Lung (tissue), 12 donors: ENCODE data around the gene THTPA. TPM values are rescaled to one million over a fixed set of nuclear protein-coding genes. Genes with fewer than 3 reads are reported as not detected.

Experiments
- ATAC-seq: fragments of 200-7000 bp; cut with Tn5 transposase; one replicate; pipeline ENCODE4 v1.9.1; 2020; ENCODE audit warnings: moderate number of reproducible peaks; ENCODE audit not compliant: insufficient read depth, low FRiP score
- DNase-seq, 3 donors: peaks; one replicate each; pipeline ENCODE4 v3.0.0-alpha.2; 2013 to 2017
- H3K27ac ChIP-seq, 2 donors: one replicate each; pipeline ENCODE4 v1.5.1; 2013; ENCODE audit warnings: mild to moderate bottlenecking in 2 of 2, moderate library complexity in 2 of 2, control low read depth in 1 of 2, inconsistent platforms in 1 of 2, low read depth in 1 of 2, low read length in 1 of 2
- H3K27me3 ChIP-seq, 3 donors: one replicate each; pipeline ENCODE4 v1.5.1; 2013; ENCODE audit warnings: low read length in 2 of 3; ENCODE audit not compliant: control insufficient read depth in 3 of 3, insufficient read depth in 3 of 3
- H3K36me3 ChIP-seq, 4 donors: one replicate each; pipeline ENCODE4 v1.5.1; 2013; ENCODE audit warnings: low read length in 4 of 4, mild to moderate bottlenecking in 1 of 4, moderate library complexity in 1 of 4; ENCODE audit not compliant: control insufficient read depth in 4 of 4, insufficient read depth in 4 of 4
- H3K4me1 ChIP-seq, 5 donors: one replicate each; pipeline ENCODE4 v1.5.1; 2013; ENCODE audit warnings: low read length in 5 of 5, mild to moderate bottlenecking in 2 of 5, moderate library complexity in 1 of 5; ENCODE audit not compliant: control insufficient read depth in 5 of 5, insufficient read depth in 5 of 5
- H3K4me3 ChIP-seq: one replicate; pipeline ENCODE4 v1.5.1; 2013; ENCODE audit warnings: mild to moderate bottlenecking, control low read depth, moderate library complexity
- H3K9ac ChIP-seq, 2 donors: one replicate each; pipeline ENCODE4 v1.5.1; 2013; ENCODE audit warnings: low read length in 2 of 2, control low read depth in 1 of 2; ENCODE audit not compliant: insufficient read depth in 1 of 2
- H3K9me3 ChIP-seq, 4 donors: one replicate each; pipeline ENCODE4 v1.5.1; 2013; ENCODE audit warnings: low read length in 3 of 4, mild to moderate bottlenecking in 1 of 4, moderate library complexity in 1 of 4; ENCODE audit not compliant: control insufficient read depth in 4 of 4, insufficient read depth in 3 of 4
- CTCF ChIP-seq: IDR thresholded peaks from 2 replicates; pipeline ENCODE4 v1.5.1; 2012; ENCODE audit warnings: mild to moderate bottlenecking; ENCODE audit errors: control extremely low read depth, extremely low read depth
- WGBS, 2 donors: extraction: QIAGEN DNeasy Blood & Tissue Kit; methylation state at CpG; one replicate each; pipeline ENCODE4 v1.1.7; 2013; 5-methylcytosine and 5-hydroxymethylcytosine counted together
- polyA plus RNA-seq, 2 donors: library from polyadenylated mRNA; stranded (reverse); fragments of 200-250 nt; gene quantifications; one replicate each; pipeline ENCODE4 v1.2.1, GENCODE V29; 2013
- total RNA-seq, 2 donors: library from RNA; depleted of rRNA in 1 of 2; stranded (reverse); fragments of >200 nt in 1 of 2; gene quantifications; one replicate each; pipeline ENCODE4 v1.2.1, GENCODE V29; 2014 to 2021
- donor health status: control.
- donor health status: control.
- donor health status: Bipolar disorder and iron deficiency.
- donor health status: healthy.
- donor health status: DM: yes; HTN: yes; CAD: no.

THTPA gene
- total and polyA plus RNA-seq, 4 donors: 7.7 to 22.1 (median 14.1) TPM

GRCh38 chr14:23602181-23603095, 46.4 kb downstream of the THTPA start:
- DNase-seq (no peak), ATAC-seq (no peak)
- H3K9ac ChIP-seq: no peak overlapping the region
- H3K4me3 ChIP-seq: no peak overlapping the region
- no peaks in the 10 kb centered on the region for H3K36me3 ChIP-seq
- H3K4me1 ChIP-seq: no peaks in the 10 kb centered on the region
- no peak for TF ChIP-seq CTCF
- H3K27me3 ChIP-seq: no peaks in the 10 kb centered on the region
- WGBS, 2 donors: 86 to 87% methylated on average over 12 of the region's 12 CpGs
- no peak overlapping the region for H3K27ac ChIP-seq
- peaks cover 0 to 2% (median 0%) of the 10 kb centered on the region in 4 donors for H3K9me3 ChIP-seq

- WGBS, 2 donors: 85 to 92% methylated on average over 2 of the region's 2 CpGs
- H3K9ac ChIP-seq: no peak overlapping the region
- ATAC-seq: no peak
- no peak for TF ChIP-seq CTCF
- no peak overlapping the region for H3K27ac ChIP-seq
- no peak overlapping the region for H3K4me3 ChIP-seq
- H3K4me1 ChIP-seq: no peaks in the 10 kb centered on the region
- H3K27me3 ChIP-seq: no peaks in the 10 kb centered on the region
- DNase-seq: no peak
- no peaks in the 10 kb centered on the region for H3K36me3 ChIP-seq
- H3K9me3 ChIP-seq: peaks cover 0 to 2% (median 0%) of the 10 kb centered on the region in 4 donors
Measured at GRCh38 chr14:23603103-23603502, 47.0 kb downstream of the THTPA start.

GRCh38 chr14:23604148-23604547, 48.1 kb downstream of the THTPA start:
- Histone ChIP-seq H3K4me3 (no peak overlapping the region), H3K9me3 (peaks cover 0 to 2% (median 0%) of the 10 kb centered on the region in 4 donors), H3K27me3 (no peaks in the 10 kb centered on the region), H3K27ac (no peak overlapping the region), H3K4me1 (no peaks in the 10 kb centered on the region), H3K36me3 (no peaks in the 10 kb centered on the region), H3K9ac (no peak overlapping the region)
- ATAC-seq (no peak), DNase-seq (no peak)
- 84 to 95% methylated on average over 2 of the region's 2 CpGs for WGBS, 2 donors
- TF ChIP-seq CTCF: no peak
